GM18870 (cell line): ENCODE measurements around the gene PLEKHA1.

ENCODE experiments used
- ATAC-seq: cut with Tn5 transposase; IDR thresholded peaks from one replicate; pipeline ENCODE4 v1.9.1; 2021; ENCODE audit warnings: moderate library complexity; ENCODE audit not compliant: unreplicated experiment

PLEKHA1 gene

DNA sequence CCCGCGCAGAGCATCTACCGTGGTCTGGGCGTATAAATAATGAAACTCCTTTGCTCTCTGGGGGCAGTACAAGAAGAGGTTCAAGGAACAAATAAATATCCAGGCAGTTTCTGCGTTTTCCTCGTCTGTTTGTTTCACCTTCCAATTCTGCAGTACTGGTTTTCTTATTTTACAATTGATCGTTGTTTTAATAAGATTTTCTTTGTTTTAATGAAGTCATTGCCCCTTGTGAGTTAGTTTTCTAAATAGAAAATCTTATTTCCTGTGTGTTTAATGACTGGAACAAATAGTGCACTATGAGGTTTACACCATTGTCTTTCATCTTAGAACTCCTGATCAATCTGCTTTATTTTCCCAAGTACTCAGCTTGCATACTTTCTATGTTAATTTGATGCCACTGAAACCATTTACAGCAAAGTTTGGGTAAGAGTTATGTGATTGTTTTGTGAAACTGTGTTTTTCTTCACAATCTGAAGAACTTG is 1.2 kb downstream of the PLEKHA1 start:
- ATAC-seq = no peak

DNA sequence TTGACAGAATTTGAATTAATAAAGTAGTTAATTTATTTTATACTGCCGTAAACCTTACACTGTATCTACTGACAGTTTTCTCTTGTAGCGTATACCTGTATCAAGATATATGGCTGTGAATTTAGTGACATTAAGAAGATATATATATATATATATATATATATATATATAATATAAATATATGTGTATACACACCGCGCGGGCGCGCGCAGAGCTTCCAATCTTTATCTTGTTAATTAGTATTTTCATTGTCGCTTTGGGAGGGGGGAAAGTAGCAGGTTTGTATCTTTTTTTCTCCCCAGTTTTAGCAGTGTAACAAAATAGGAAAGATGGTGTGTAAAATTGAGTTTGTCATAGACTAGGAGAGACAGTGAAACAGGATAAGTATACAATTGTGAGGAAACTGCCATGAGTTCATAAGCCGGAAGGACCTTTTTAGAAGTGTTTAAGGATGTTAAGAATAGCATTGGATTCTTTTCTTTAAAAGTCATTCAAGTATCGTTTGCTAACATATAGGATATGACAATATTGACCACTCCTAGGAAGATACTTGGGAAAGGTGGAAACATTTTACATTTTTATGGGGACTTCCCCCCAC is 2.0 kb downstream of the PLEKHA1 start:
- ATAC-seq = no peak

DNA sequence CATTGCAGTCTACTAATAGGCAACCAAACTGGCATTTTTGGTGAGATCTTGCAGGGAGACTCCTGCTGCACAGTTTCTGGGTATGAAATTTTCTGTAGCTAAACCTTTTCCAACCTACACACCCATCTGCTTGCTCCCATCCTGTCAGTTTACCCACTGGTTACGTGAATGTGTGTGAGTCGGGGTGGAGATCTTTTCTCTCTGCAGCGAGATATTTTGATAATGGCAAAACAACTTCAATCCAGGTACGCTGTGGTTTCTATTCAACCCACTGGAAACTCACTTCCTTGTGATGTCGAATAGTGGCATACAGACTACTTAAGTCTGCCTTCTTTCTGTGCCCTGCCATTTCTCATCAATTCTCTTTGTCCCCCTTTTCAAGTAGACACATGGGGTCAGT is 4.5 kb downstream of the PLEKHA1 start:
- ATAC-seq = no peak

DNA sequence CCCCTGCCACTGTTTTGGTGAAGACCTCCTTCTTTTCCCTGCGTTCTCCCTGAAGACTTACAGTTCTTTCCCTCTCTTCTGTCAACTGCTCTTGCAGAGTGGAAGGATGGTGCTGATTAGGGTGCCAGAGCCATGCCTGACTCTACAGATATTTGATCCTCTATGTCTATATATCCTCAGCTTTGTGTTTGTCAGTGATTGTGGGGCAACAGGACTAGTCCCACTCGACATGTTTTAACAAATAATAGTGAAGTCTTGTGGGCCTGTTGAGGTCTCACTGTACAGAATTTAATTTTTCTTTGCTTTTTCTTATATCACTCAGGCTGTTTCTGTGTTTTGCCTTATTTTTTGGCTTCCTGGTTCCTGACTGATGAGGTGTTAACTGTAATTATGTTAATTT is 5.0 kb downstream of the PLEKHA1 start:
- ATAC-seq = no peak

DNA sequence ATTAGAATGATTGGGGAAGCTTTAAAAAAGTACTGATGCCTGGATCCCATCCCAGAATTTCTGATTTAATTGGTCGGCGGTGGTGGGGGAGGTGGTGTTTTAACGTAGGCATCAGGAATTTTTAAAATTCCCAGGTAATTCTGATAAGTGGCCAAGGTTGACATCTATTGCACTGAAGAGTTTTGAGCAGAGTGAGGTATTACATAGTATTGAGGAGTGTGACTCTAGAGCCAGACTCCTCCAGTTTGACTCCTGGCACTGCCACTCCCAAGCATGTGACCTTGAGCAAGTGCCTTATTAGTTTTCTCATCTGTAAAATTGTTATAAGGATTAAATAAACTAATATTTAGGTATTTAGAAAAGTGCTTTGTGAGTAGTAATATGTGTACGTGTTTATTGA is 6.2 kb downstream of the PLEKHA1 start:
- no peak for ATAC-seq

DNA sequence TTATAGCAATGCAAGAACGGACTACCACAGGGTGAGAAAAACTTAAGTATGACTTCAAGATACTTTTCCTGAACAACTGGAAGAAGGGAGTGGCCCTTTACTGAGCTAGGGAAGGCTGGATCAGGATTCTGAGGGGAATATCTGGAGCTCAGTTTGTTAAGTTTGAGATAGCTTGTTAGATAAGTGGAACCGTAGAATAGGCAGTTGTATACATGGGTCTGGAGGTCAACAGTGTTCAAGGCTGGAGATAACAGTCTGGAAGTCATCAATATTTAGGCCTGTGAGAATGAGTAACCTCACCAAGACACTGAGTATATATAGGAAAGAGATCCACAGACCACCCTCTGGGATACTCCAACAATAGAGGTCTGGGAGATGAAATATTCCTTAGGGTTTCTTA is 7.2 kb downstream of the PLEKHA1 start:
- ATAC-seq = no peak

DNA sequence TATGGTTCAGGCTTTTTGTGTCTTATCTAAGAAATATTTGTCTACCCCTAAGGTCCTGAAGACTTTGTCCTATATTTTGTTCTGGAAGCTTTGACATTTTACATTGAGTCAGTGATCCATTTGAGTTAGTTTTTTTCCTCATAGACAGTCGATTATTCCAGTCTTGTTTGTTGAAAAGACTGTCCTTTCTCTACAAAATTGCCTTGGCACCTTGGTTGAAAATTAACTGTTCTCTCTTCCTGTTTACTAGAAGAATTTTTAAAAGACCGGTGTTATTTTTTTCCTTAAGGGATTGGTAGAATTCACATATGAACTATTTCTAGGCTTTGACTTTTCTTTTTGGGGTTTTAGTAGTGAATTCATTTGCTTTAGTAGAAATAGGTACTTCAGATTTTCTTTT is 12.0 kb downstream of the PLEKHA1 start:
- no peak for ATAC-seq

DNA sequence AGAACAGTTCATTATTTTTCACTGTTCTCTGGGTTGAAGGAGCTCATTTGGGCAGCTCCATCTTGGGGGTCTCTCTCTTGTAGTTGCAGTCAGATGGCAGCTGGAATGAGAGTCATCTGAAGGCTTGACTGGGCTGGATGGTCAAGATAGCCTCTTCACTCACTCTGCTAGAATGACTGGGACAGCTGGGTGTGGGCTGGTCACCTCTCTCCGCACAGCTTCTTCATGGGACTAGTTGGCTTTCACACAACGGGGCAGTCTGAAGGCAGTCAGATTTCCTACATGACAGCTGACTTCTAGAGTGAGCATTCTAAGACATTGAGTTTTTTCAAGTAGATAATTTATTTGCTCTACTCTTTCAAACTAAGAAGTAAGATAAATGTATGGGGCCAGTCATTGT is 13.1 kb downstream of the PLEKHA1 start:
- ATAC-seq = no peak

DNA sequence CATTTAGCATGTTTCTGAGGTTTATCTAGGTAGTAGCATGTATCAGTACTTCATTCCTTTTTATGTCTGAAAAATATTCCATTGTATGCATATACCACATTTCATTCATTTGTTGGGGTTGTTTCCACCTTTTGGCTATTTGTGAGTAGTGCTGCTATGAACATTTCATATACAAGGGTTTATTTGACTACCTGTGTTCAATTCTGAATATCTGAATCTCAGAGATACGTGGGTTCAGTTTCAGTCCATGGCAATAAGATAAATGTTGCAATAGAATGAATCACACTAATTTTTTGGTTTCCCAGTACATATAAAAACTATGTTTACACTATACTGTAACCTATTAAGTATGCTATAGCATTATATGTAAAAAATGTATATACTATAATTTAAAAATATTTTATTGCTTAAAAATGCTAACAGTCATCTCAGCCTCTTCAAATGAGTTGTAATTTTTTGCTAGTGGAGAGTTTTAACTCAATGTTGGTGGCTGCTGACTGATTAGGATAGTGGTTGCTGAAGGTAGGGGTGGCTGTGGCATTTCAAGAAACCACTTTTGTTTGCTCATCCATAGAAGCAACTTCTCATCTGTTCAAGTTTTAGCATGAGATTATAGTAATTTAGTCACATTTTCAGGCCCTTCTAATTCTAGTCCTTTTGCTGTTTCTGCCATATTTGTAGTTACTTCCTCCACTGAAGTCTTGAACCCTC is 13.9 kb downstream of the PLEKHA1 start:
- no peak for ATAC-seq

DNA sequence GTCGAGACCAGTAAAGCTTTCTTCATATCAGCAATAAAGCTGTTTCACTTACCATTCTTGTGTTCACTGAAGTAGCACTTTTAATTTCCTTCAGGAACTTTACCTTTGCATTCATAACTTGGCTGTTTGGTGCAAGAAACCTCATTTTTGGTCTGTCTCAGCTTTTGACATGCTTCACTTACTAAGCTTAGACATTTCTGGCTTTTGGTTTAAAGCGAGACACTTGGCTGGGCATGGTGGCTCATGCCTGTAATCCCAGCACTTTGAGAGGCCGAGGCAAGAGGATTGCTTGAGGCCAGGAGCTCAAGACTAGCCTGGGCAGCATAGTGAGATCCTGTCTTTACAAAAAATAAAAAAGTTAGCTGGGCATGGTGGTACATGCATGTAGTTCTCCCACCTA is 15.8 kb downstream of the PLEKHA1 start:
- no peak for ATAC-seq

DNA sequence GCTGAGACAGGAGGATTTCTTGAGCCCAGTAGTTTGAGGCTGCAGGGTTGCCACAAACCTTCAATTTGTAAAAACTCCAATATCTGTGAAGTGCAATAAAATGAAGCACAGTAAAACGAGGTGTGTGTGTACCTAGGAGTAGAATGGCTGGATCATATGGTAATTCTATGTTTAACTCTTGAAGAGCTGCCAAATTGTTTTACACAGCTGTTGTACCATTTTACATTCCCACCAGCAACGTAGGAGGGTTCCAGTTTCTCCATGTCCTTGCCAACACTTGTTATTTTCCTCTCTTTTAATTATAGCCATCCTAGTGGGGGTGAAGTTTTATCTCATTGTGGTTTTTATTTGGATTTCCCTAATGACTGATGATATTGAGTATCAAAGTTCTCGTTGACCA is 16.2 kb downstream of the PLEKHA1 start:
- ATAC-seq = no peak

DNA sequence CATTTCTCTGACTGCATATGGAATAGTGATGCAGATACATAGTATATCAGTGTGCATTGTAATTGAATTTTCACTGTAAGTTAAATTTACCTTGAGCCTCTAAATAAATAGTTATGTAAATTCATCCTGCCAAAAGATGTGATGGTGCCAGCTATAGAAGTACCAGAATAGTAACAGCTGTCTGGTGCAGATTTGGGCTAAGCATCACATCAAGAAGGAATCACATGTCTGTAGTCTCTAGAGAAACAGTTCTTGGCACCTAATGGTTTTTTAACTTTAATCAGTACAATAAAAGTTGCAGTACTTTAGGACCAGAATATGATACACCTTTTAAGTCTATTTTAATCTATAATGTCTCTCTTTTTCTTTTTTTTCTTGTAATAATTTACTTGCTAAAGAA is 17.4 kb downstream of the PLEKHA1 start:
- no peak for ATAC-seq

DNA sequence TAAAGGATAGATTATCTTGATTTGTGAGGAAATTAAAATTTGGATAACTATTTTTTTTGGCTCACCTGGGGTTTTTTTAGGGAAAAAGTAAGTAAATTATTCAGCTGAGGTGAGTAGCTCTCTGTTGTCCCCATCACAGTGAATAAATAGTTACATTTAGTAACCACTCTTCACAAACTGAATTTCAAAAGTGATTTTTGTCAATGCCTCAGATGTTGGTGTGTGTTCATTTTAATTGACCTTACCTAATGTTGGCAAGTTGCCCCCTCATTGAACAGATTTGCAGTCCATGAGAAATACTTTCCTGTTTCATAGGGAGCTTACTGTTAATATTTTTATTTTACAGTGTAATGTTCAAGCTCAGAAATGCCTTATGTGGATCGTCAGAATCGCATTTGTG is 18.3 kb downstream of the PLEKHA1 start:
- no peak for ATAC-seq

DNA sequence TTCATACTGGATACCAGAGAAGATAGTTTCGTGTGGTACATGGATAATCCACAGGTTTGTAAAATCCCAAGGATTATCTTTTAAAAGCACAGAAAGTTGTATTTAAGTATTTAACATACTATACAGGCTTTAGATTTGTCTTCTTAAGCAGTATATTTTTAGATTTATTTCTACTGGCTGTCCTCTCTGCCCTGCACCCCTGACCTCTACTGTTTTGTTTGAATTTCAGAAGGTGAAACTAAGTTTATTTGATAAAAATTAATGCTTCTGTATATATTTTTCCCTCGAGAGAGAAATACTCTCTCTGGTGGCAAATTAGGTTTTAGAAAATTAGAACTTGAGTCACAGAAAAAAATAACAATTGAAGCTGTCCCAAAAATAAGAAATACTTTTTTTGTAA is 18.8 kb downstream of the PLEKHA1 start:
- no peak for ATAC-seq

DNA sequence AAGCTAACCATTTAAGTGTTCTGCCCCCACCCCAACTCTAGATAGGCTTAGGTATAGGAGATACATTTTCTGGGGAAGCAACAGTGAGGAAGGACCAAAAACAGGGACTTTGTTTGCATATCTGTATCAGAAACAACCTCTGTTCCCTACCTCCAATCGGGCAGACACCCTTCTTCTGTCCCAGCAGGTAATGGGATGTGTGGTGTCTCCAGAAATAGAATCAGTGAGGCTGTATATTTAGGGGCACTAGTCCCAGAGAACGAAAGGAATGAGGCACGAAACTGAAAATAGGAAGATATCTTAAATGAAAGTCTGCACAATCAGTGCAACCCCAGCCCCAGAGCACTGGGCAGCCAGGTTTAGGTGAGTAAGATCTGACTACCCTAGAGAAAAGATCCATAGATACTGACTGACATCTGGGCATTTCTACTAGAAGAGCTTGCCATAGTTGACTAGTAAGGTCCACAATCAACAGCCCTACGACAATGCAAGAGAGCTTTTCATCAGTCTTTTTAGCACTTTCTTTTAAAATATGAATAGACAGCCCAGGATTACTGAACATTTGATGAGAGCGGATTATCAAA is 28.1 kb downstream of the PLEKHA1 start:
- no peak for ATAC-seq

DNA sequence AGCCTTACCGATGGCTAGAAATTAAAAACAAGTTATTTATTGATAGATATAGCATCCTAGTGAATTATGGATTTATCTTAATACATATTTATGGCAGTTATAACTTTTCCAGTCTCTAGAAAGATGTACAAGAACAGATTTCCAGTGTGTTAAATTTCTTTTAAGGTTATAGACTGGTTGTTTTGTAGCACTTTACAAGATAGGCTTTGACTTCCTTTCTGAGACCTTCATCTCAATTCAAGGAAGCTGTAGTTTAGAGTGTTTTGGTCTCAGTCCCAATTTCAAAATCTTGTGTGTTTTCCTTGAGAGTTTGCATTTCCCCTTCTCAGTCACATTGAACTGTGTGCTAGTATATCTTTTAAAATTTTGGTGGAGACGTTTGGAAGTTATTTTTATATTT is 30.1 kb downstream of the PLEKHA1 start:
- ATAC-seq = no peak

DNA sequence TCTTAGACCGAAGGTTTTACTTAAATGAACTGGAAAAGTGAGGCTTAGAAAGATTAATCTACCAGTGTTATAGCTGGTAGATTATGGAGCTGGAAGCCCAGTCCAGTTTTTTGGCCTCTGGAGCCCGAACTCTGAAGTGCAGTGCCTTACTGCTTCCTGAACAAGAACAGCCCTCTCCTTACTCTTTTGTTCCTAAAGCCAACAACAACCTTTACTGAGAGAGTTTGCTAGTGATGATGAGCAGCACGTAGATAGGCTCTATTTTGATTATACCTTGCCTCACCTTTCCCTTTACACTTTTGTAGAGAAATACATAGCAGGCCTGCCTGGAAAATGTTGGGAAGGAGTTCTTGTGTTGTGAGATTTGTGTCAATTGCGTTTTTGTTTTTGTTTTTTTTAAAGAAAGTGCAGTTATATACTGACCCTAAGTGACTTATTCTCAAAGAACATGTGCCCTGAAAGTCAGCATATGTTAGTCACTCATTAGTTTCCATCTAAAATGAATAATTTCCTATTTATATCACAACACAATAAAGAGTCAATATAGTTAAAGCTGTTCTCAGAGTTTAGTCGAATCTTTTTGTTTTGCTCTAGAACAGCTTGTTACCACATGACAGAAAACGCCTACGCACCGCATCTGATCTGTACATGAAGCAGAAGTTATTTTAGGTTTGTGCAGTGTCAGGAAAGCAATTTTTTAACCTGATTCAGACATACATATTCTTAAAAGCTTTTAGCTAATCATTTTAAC is 33.0 kb downstream of the PLEKHA1 start:
- no peak for ATAC-seq

DNA sequence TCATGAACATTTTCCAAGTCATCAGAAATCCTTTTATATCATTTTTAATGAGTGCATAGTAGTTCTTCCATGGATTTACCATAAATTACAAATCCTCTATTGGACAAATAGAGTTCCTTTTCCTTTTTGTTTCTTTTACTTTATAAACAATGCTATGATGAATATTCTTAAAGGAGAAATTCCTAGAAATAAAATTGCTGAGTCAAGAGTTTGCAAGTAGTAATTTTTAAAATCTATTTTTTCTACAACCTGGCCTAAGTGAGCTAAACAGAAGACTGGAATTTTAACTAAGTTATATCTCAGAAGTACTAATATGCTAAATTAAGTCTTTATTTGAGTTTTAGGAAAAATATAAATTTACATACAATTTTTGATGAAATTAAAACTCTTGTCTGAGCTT is 38.8 kb downstream of the PLEKHA1 start:
- no peak for ATAC-seq

DNA sequence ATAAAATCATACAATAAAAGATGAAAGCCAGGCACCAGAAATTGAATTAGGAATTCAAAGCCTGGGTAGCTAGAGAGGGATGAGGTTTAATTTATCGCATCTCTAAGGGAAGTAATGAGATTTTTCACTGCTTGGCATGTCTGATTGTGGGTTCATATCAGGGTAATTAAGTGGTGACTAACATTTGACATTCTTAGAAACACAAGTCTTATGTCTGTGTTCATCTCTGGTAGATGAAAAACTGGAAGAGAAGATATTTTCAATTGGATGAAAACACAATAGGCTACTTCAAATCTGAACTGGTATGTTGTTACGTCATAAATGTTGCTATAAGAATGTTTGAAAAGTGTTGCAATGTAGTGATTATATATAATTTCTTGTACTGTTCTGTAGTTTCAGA is 43.2 kb downstream of the PLEKHA1 start:
- no peak for ATAC-seq

DNA sequence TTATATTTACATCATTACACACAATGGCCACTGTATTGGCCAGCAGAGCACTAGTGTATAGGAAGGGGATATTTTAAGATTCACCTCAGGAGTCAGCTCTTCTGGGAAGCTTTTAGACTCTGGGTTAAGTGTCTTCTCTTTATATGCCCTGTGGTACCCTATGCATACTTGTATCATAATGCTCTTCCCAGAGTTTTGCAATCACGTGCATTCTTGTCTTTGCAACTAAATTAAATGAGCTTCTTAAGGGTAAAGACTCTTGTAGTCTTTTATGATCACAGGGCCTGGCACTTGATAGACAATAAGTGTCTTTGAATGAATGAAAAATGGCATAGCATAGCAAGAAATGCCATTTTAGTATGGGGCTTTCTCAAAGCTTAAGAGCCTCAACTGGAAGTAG is 44.5 kb downstream of the PLEKHA1 start:
- ATAC-seq = no peak

DNA sequence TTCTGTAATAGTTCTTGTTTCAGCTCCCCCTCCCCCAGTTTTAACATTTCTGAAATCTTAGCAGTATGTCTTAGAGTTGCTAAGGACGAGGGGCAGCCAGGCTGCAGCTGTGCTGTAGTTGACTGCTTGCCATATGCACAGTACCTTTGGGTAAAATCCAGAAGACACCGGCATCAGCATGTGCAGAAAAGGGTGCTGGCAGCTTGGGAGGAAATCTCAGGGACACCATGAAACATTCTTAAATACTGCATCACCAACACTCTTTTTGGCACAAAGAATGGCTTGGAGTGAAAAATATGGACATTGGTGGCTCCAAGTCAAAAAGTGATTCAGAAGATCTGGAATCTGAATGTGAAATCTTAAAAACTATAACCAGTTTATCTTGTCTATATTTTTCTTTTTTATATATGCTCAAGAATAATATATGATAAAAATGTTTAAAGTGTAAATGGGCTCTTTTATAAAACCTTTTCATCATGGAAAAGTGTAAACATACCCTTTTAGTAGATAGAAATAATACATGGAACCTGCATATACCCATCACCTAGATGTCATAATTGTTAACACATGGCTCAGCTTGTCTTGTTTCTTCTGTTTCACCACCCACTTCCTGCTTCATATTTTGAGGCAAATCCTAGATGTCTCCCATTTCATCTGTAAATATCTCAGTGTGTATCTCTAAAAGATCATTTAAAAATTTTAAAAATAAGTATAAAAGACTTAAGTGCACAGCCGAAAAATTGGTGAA is 45.5 kb downstream of the PLEKHA1 start:
- no peak for ATAC-seq
